Adrenal gland (tissue), 5 donors: Measurements from ENCODE around the gene TNS1.

Source experiments
- POLR2A ChIP-seq, 2 donors: fragments of 450-650 bp; IDR thresholded peaks; one replicate each; pipeline ENCODE4 v1.6.1; 2017; ENCODE audit warnings: antibody characterized with exemption in 2 of 2, mild to moderate bottlenecking in 2 of 2, moderate library complexity in 1 of 2
- TF ChIP-seq, protein P1 (sequence below), 6 experiments: fragments of 450-650 bp in 4 of 6; fragments of 200-600 bp in 2 of 6; sonication (generic) in 1 of 6; IDR thresholded peaks; 1 replicate in 5 of 6; 2 replicates in 1 of 6; pipeline versions ENCODE4 v1.5.1 to v1.8.0; 2016 to 2021; ENCODE audit warnings: antibody characterized with exemption in 6 of 6, mild to moderate bottlenecking in 2 of 6, moderate library complexity in 1 of 6
- donor health status: DM: no; HTN: no; CAD: no.

DNA sequence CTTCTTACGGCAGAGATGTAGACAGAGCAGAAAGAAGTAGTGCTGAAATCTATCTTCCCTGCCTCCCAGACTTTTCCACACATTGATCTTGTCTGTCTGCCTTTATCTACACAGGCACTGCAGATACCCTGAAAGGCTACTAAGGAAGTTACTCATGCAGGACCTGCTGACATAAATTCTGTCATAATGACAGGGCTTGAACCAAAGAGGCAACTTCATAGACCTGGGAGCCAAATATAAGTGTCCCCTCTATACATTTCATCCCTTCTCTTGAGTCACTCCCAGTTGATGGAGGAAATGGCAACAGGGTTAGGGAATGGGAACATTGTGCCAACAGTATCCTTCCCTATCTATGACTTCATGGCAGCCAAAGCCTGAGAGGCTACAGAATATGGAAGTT is 157.5 kb downstream of the TNS1 start:
- TF ChIP-seq POLR2A (IDR thresholded peaks at IDR 0.05) = no peak
- TF ChIP-seq, protein P1, sequence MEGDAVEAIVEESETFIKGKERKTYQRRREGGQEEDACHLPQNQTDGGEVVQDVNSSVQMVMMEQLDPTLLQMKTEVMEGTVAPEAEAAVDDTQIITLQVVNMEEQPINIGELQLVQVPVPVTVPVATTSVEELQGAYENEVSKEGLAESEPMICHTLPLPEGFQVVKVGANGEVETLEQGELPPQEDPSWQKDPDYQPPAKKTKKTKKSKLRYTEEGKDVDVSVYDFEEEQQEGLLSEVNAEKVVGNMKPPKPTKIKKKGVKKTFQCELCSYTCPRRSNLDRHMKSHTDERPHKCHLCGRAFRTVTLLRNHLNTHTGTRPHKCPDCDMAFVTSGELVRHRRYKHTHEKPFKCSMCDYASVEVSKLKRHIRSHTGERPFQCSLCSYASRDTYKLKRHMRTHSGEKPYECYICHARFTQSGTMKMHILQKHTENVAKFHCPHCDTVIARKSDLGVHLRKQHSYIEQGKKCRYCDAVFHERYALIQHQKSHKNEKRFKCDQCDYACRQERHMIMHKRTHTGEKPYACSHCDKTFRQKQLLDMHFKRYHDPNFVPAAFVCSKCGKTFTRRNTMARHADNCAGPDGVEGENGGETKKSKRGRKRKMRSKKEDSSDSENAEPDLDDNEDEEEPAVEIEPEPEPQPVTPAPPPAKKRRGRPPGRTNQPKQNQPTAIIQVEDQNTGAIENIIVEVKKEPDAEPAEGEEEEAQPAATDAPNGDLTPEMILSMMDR (IDR thresholded peaks at IDR 0.05) = no peak
